ENCODE data around the gene ARID1B. TPM values are rescaled to one million over a fixed set of nuclear protein-coding genes. Genes with fewer than 3 reads are reported as not detected.
A peak's percentile ranks its signal among the peaks of the same experiment; 100 is the strongest.

The ARID1B gene
- total RNA-seq, 1 donor from 2014 or later = 59.3 TPM

DNA sequence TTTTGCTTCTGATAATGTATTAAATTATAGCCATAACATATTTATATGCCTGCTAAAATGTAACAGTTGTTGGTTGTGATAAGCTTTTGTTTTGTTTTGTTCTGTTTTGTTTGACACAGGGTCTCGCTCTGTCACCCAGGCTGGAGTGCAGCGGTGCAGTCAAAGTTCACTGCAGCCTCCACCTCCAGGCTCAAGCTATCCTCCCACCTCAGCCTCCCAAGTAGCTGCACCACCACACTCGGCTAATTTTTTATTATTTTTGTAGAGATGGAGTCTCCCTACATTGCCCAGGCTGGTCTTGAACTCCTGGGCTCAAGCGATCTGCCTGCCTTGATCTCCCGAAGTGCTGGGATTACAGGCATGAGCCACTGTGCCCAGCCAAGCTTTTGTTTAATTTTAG, 157.8 kb downstream of the ARID1B start:
- TF ChIP-seq, protein P1, sequence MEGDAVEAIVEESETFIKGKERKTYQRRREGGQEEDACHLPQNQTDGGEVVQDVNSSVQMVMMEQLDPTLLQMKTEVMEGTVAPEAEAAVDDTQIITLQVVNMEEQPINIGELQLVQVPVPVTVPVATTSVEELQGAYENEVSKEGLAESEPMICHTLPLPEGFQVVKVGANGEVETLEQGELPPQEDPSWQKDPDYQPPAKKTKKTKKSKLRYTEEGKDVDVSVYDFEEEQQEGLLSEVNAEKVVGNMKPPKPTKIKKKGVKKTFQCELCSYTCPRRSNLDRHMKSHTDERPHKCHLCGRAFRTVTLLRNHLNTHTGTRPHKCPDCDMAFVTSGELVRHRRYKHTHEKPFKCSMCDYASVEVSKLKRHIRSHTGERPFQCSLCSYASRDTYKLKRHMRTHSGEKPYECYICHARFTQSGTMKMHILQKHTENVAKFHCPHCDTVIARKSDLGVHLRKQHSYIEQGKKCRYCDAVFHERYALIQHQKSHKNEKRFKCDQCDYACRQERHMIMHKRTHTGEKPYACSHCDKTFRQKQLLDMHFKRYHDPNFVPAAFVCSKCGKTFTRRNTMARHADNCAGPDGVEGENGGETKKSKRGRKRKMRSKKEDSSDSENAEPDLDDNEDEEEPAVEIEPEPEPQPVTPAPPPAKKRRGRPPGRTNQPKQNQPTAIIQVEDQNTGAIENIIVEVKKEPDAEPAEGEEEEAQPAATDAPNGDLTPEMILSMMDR (IDR thresholded peaks at IDR 0.05) = no peak
- H3K36me3 Mint-ChIP-seq (ENCODE audit: low read depth) = peaks cover 8% of the 10 kb centered on the region
- no peaks in the 10 kb centered on the region for H3K9me3 Mint-ChIP-seq (ENCODE audit: low read depth)
- H3K4me1 Mint-ChIP-seq (ENCODE audit: low read depth) = peaks cover 25% of the 10 kb centered on the region
- H3K4me3 Mint-ChIP-seq (ENCODE audit: unreplicated experiment) = no peak overlapping the region
- H3K27me3 Mint-ChIP-seq (ENCODE audit: low read depth) = no peaks in the 10 kb centered on the region
- H3K27ac Mint-ChIP-seq (ENCODE audit: unreplicated experiment) = no peak overlapping the region
- no peak for DNase-seq (ENCODE audit: low spot score)

DNA sequence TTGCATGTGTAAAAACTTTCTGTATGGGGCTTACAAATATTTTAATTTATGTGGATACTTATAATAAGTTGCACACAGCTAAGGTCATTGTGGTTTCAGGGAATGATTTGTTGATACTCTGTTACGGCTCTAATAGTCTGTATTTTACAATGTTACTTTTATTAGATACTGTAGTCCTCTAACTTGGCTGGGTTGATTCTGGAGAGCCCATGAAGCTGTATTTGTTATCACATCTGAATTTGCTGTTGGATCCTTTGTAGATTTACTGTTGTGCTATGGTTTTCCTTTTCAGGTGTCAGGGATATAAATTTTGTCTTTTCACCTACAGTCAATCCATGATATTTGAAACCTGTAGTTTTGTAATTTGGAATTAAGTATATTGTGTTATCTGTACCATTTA, 161.0 kb downstream of the ARID1B start:
- no peaks in the 10 kb centered on the region for H3K27me3 Mint-ChIP-seq (ENCODE audit: low read depth)
- no peak overlapping the region for H3K27ac Mint-ChIP-seq (ENCODE audit: unreplicated experiment)
- peaks cover 30% of the 10 kb centered on the region for H3K4me1 Mint-ChIP-seq (ENCODE audit: low read depth)
- H3K4me3 Mint-ChIP-seq (ENCODE audit: unreplicated experiment) = no peak overlapping the region
- H3K9me3 Mint-ChIP-seq (ENCODE audit: low read depth) = no peaks in the 10 kb centered on the region
- peaks cover 8% of the 10 kb centered on the region for H3K36me3 Mint-ChIP-seq (ENCODE audit: low read depth)
- DNase-seq (ENCODE audit: low spot score) = no peak
- TF ChIP-seq, protein P1 (IDR thresholded peaks at IDR 0.05) = no peak

DNA sequence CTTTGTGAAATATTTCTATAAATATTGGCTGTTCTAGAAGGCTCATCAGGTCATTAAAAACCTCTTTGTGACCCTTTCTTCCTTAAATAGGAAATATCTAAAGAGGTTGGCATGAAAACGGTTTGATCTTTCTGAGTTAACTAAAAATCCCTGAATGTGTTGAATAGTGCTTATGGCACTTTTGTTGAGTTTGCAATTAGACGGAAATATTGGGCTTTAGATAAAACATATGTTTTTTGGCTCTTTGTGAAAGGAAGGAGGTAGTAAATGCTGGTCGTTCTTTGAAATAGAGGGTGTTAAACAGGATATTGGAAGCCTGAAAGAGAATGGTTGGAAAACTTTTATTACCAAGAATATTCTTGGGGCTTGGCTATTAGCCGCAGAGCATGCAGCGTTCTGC, 163.0 kb downstream of the ARID1B start:
- Mint-ChIP-seq H3K36me3 (ENCODE audit: low read depth) (peaks cover 7% of the 10 kb centered on the region), H3K9me3 (ENCODE audit: low read depth) (no peaks in the 10 kb centered on the region), H3K27me3 (ENCODE audit: low read depth) (no peaks in the 10 kb centered on the region), H3K27ac (ENCODE audit: unreplicated experiment) (no peak overlapping the region), H3K4me1 (ENCODE audit: low read depth) (peaks cover 39% of the 10 kb centered on the region), H3K4me3 (ENCODE audit: unreplicated experiment) (no peak overlapping the region)
- DNase-seq (ENCODE audit: low spot score) = no peak
- TF ChIP-seq, protein P1 (IDR thresholded peaks at IDR 0.05) = no peak

DNA sequence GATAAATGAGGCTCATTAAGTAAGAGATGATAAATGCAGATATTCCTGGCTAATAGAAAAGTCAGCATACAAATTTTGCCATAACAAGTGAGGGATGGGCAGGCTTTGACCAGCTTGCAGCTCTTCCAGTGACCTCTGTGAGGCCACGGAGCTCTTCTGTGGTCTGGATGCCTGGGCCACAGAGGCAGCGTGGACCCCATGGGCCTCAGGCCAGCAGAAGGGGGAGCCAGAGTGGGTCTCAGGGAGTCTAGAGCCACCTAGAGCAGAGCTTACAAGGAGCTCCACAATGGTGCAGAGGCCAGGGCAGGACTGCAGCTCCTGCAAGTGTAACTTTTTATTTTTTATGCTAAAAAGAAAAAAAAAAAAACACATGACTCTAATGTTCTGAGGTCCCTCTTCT, 165.1 kb downstream of the ARID1B start:
- TF ChIP-seq, protein P1 (IDR thresholded peaks at IDR 0.05) = no peak
- H3K27ac Mint-ChIP-seq (ENCODE audit: unreplicated experiment) = no peak overlapping the region
- no peak overlapping the region for H3K4me3 Mint-ChIP-seq (ENCODE audit: unreplicated experiment)
- no peaks in the 10 kb centered on the region for H3K27me3 Mint-ChIP-seq (ENCODE audit: low read depth)
- no peak for DNase-seq (ENCODE audit: low spot score)
- no peaks in the 10 kb centered on the region for H3K9me3 Mint-ChIP-seq (ENCODE audit: low read depth)
- H3K4me1 Mint-ChIP-seq (ENCODE audit: low read depth) = peaks cover 54% of the 10 kb centered on the region
- H3K36me3 Mint-ChIP-seq (ENCODE audit: low read depth) = no peaks in the 10 kb centered on the region

DNA sequence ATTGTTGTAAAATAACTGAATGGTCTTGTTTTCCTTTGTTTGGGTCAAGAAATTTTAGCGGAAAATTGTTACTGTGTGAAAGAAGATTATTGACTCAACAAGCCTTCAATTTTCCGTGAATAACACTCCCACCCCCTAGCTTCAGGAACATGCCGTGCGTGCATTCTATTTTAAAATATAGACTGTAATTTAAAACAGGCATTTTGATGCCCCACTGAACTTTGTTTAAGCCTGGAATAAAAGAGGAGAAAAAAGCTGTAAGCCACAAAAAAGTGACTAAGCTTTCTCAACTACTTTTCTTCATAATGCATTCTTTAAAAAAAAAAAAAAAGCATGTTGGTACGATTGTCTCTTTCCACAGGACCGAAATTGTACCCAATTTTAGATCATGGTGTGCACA, 166.0 kb downstream of the ARID1B start:
- H3K27me3 Mint-ChIP-seq (ENCODE audit: low read depth) = no peaks in the 10 kb centered on the region
- H3K4me3 Mint-ChIP-seq (ENCODE audit: unreplicated experiment) = no peak overlapping the region
- H3K27ac Mint-ChIP-seq (ENCODE audit: unreplicated experiment) = peak overlapping the region; percentile 47
- DNase-seq (ENCODE audit: low spot score) = no peak
- TF ChIP-seq, protein P1 (IDR thresholded peaks at IDR 0.05) = peak; percentile 60
- no peaks in the 10 kb centered on the region for H3K36me3 Mint-ChIP-seq (ENCODE audit: low read depth)
- H3K9me3 Mint-ChIP-seq (ENCODE audit: low read depth) = no peaks in the 10 kb centered on the region
- H3K4me1 Mint-ChIP-seq (ENCODE audit: low read depth) = peaks cover 47% of the 10 kb centered on the region

All from chondrocyte (in vitro differentiated cells).